ENCODE results near the gene HSD3B1. TPM values are rescaled to one million over a fixed set of nuclear protein-coding genes. Genes with fewer than 3 reads are reported as not detected.
"Not testable (repeated sequence)": the region's sequence is repeated elsewhere in the genome, so short reads cannot be mapped to it uniquely, and the experiment has no call there.

HSD3B1 gene
- total and polyA plus RNA-seq, 2 experiments from 2014 or later: not detected

DNA sequence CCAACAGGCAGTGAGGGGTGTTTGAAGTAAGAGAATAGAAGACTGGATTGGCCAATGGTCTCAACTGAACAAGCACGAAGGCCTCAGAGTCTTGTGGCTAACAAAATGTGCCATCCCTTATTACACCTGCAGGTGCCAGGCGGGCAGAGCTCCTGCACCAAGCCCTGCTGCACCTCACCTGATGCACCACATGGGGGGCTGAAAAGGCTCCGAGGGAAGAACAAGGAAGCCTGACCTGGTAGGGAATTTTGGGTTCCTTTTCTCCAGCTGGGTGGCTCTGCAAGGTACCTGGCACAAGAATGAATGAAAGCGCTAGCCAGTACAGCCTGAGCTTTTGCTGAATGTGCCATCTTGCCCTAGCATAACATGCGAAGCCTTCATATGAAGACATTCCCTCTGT is 9.7 kb downstream of the HSD3B1 start:
- TF ChIP-seq EZH2phosphoT487 (IDR thresholded peaks at IDR 0.05; ENCODE audit: unreplicated experiment): no peak
- TF ChIP-seq NANOG (IDR thresholded peaks at IDR 0.05; ENCODE audit: borderline replicate concordance): no peak
- no peak for TF ChIP-seq POLR2AphosphoS5 (IDR thresholded peaks at IDR 0.05; ENCODE audit: low read depth)
- no peak for TF ChIP-seq JUNB (IDR thresholded peaks at IDR 0.05; ENCODE audit: unreplicated experiment)
- TF ChIP-seq, protein P1, sequence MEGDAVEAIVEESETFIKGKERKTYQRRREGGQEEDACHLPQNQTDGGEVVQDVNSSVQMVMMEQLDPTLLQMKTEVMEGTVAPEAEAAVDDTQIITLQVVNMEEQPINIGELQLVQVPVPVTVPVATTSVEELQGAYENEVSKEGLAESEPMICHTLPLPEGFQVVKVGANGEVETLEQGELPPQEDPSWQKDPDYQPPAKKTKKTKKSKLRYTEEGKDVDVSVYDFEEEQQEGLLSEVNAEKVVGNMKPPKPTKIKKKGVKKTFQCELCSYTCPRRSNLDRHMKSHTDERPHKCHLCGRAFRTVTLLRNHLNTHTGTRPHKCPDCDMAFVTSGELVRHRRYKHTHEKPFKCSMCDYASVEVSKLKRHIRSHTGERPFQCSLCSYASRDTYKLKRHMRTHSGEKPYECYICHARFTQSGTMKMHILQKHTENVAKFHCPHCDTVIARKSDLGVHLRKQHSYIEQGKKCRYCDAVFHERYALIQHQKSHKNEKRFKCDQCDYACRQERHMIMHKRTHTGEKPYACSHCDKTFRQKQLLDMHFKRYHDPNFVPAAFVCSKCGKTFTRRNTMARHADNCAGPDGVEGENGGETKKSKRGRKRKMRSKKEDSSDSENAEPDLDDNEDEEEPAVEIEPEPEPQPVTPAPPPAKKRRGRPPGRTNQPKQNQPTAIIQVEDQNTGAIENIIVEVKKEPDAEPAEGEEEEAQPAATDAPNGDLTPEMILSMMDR (conservative IDR thresholded peaks at IDR 0.05; ENCODE audit: low read depth in 2 of 2): peak; percentile 19 to 56; a peak in 3 of 4 replicates
- no peaks in the 10 kb centered on the region for H3K9me2 ChIP-seq (ENCODE audit: insufficient read depth)
- DNase-seq (ENCODE audit: low spot score) (peak; percentile 75), ATAC-seq (peak; percentile 92)
- no peaks in the 10 kb centered on the region for H3K4me1 Mint-ChIP-seq
- H3K27ac ChIP-seq (ENCODE audit: low read depth): no peak overlapping the region
- H3K27me3 ChIP-seq (ENCODE audit: insufficient read depth): no peaks in the 10 kb centered on the region
- H3K36me3 ChIP-seq (ENCODE audit: insufficient read depth): no peaks in the 10 kb centered on the region
- no peaks in the 10 kb centered on the region for H4K20me1 ChIP-seq (replicated peaks; ENCODE audit: insufficient read depth)
- peaks cover 2% of the 10 kb centered on the region; the same call in 1 of the 3 replicates for H3K9me3 Mint-ChIP-seq
- H2AFZ ChIP-seq: no peak overlapping the region
- no peak overlapping the region for H3K4me2 ChIP-seq
- no peak overlapping the region for H3K27ac Mint-ChIP-seq
- H3K27me3 Mint-ChIP-seq (ENCODE audit: insufficient read depth, low read depth, poor library complexity): peaks cover 2% of the 10 kb centered on the region
- H3K36me3 Mint-ChIP-seq (ENCODE audit: low read depth): no peaks in the 10 kb centered on the region
- H3K4me3 Mint-ChIP-seq: no peak overlapping the region
- no peak overlapping the region for H3K4me3 ChIP-seq
- H3K79me2 ChIP-seq (replicated peaks; ENCODE audit: insufficient read depth): no peaks in the 10 kb centered on the region
- no peaks in the 10 kb centered on the region for H3F3A ChIP-seq (replicated peaks; ENCODE audit: low read depth)
- no peaks in the 10 kb centered on the region for H3K4me1 ChIP-seq (ENCODE audit: insufficient read depth)

DNA sequence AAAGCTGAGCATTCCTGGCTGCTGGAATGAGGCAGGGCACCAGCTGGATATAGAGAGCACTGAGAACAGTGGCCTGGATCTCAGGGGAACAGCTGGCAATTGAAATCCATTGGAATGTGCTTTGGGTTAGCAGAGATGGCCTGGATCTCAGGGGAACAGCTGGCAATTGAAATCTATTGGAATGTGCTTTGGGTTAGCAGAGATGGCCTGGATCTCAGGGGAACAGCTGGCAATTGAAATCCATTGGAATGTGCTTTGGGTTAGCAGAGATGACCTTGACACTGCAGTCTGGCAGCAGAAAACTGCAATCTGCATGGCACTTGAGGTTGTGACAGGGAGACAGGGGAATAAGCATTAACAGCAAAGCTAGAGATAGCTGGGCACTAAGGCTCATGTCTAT is 10.7 kb downstream of the HSD3B1 start:
- not testable (repeated sequence) for H3K9me2 ChIP-seq (ENCODE audit: insufficient read depth); H3K27ac Mint-ChIP-seq; H3K9me3 Mint-ChIP-seq; H3F3A ChIP-seq (replicated peaks; ENCODE audit: low read depth); H3K27me3 ChIP-seq (ENCODE audit: insufficient read depth); H3K4me2 ChIP-seq; H3K79me2 ChIP-seq (replicated peaks; ENCODE audit: insufficient read depth); H3K4me3 ChIP-seq; H3K4me3 Mint-ChIP-seq; H2AFZ ChIP-seq; H3K4me1 ChIP-seq (ENCODE audit: insufficient read depth); H3K36me3 Mint-ChIP-seq (ENCODE audit: low read depth); H3K36me3 ChIP-seq (ENCODE audit: insufficient read depth); H3K27me3 Mint-ChIP-seq (ENCODE audit: insufficient read depth, low read depth, poor library complexity); H3K27ac ChIP-seq (ENCODE audit: low read depth); H3K4me1 Mint-ChIP-seq; H4K20me1 ChIP-seq (replicated peaks; ENCODE audit: insufficient read depth)
- ATAC-seq: peak; percentile 48; the same call in 1 of the 3 replicates
- peak; percentile 41 for DNase-seq (ENCODE audit: low spot score)

DNA sequence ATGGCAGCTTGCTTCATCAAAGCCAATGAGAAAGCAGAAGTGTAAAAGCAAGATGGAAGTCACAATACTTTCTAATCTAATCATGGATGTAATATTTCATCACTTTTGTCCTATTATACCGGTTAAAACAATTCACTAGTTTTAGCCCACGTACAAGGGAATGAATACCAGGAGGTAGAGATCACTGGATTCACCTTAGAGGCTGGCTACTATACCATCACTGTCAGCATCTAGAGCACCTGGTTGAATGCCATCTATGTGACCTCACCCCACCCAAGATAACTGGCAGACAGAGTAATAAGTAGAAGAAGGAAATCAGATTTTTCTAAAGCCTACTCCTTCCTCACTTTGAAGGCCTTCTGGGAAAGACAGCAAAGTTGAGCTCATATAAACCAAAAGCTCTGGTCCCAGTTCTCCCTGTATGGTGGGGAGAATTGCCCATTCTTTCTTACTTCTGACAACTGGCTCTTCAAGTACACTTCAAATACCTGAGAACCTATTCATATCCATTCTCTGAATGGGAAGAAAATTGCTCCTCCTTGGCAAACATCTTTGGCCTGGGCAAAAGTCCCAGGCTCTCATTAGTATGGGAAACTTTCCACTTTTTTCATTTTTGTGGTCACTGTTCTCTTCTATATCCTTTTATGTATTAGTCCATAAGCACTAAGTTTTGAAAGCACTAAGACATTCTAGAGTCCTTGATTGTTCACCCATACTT is 24.8 kb downstream of the HSD3B1 start:
- Histone ChIP-seq H3K4me3 (no peak overlapping the region), H3K4me1 (ENCODE audit: insufficient read depth) (no peaks in the 10 kb centered on the region), H3K79me2 (replicated peaks; ENCODE audit: insufficient read depth) (no peaks in the 10 kb centered on the region), H3K27me3 (ENCODE audit: insufficient read depth) (no peaks in the 10 kb centered on the region), H3F3A (replicated peaks; ENCODE audit: low read depth) (no peaks in the 10 kb centered on the region), H3K4me2 (no peak overlapping the region), H2AFZ (no peak overlapping the region), H4K20me1 (replicated peaks; ENCODE audit: insufficient read depth) (no peaks in the 10 kb centered on the region), H3K27ac (ENCODE audit: low read depth) (no peak overlapping the region), H3K36me3 (ENCODE audit: insufficient read depth) (no peaks in the 10 kb centered on the region; the same call in 1 of the 2 replicates), H3K9me2 (ENCODE audit: insufficient read depth) (peaks cover 30% of the 10 kb centered on the region)
- DNase-seq (ENCODE audit: low spot score) (no peak), ATAC-seq (no peak)
- Mint-ChIP-seq H3K4me3 (no peak overlapping the region), H3K9me3 (peaks cover 7% of the 10 kb centered on the region; the same call in 2 of the 3 replicates), H3K4me1 (no peaks in the 10 kb centered on the region), H3K27me3 (ENCODE audit: insufficient read depth, low read depth, poor library complexity) (no peaks in the 10 kb centered on the region), H3K36me3 (ENCODE audit: low read depth) (no peaks in the 10 kb centered on the region), H3K27ac (no peak overlapping the region)
- no peak for TF ChIP-seq CREB1 (CRISPR knock-in tag; IDR thresholded peaks at IDR 0.05; ENCODE audit: low read depth)
- TF ChIP-seq, protein P2, sequence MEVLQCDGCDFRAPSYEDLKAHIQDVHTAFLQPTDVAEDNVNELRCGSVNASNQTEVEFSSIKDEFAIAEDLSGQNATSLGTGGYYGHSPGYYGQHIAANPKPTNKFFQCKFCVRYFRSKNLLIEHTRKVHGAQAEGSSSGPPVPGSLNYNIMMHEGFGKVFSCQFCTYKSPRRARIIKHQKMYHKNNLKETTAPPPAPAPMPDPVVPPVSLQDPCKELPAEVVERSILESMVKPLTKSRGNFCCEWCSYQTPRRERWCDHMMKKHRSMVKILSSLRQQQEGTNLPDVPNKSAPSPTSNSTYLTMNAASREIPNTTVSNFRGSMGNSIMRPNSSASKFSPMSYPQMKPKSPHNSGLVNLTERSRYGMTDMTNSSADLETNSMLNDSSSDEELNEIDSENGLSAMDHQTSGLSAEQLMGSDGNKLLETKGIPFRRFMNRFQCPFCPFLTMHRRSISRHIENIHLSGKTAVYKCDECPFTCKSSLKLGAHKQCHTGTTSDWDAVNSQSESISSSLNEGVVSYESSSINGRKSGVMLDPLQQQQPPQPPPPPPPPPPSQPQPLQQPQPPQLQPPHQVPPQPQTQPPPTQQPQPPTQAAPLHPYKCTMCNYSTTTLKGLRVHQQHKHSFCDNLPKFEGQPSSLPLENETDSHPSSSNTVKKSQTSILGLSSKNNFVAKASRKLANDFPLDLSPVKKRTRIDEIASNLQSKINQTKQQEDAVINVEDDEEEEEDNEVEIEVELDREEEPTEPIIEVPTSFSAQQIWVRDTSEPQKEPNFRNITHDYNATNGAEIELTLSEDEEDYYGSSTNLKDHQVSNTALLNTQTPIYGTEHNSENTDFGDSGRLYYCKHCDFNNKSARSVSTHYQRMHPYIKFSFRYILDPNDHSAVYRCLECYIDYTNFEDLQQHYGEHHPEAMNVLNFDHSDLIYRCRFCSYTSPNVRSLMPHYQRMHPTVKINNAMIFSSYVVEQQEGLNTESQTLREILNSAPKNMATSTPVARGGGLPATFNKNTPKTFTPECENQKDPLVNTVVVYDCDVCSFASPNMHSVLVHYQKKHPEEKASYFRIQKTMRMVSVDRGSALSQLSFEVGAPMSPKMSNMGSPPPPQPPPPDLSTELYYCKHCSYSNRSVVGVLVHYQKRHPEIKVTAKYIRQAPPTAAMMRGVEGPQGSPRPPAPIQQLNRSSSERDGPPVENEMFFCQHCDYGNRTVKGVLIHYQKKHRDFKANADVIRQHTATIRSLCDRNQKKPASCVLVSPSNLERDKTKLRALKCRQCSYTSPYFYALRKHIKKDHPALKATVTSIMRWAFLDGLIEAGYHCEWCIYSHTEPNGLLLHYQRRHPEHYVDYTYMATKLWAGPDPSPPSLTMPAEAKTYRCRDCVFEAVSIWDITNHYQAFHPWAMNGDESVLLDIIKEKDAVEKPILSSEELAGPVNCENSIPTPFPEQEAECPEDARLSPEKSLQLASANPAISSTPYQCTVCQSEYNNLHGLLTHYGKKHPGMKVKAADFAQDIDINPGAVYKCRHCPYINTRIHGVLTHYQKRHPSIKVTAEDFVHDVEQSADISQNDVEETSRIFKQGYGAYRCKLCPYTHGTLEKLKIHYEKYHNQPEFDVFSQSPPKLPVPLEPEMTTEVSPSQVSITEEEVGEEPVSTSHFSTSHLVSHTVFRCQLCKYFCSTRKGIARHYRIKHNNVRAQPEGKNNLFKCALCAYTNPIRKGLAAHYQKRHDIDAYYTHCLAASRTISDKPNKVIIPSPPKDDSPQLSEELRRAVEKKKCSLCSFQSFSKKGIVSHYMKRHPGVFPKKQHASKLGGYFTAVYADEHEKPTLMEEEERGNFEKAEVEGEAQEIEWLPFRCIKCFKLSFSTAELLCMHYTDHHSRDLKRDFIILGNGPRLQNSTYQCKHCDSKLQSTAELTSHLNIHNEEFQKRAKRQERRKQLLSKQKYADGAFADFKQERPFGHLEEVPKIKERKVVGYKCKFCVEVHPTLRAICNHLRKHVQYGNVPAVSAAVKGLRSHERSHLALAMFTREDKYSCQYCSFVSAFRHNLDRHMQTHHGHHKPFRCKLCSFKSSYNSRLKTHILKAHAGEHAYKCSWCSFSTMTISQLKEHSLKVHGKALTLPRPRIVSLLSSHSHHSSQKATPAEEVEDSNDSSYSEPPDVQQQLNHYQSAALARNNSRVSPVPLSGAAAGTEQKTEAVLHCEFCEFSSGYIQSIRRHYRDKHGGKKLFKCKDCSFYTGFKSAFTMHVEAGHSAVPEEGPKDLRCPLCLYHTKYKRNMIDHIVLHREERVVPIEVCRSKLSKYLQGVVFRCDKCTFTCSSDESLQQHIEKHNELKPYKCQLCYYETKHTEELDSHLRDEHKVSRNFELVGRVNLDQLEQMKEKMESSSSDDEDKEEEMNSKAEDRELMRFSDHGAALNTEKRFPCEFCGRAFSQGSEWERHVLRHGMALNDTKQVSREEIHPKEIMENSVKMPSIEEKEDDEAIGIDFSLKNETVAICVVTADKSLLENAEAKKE (CRISPR knock-in tag; IDR thresholded peaks at IDR 0.05): no peak
